Stimulated activated CD4-positive, alpha-beta T cell treated with anti-CD3 and anti-CD28 coated beads, Interleukin-4, amount 100 ng/mL, for 1 hour (primary cell): Measurements from ENCODE around the gene EHBP1.
"Not testable (repeated sequence)": the region's sequence is repeated elsewhere in the genome, so short reads cannot be mapped to it uniquely, and the experiment has no call there.

Experiments used
- DNase-seq: peaks from one replicate; pipeline ENCODE4 v3.0.0-alpha.2; 2020

EHBP1 gene

GRCh38 chr2:63054841-63055225 lies 349.3 kb downstream of the EHBP1 start:
- DNase-seq, result no peak

DNA sequence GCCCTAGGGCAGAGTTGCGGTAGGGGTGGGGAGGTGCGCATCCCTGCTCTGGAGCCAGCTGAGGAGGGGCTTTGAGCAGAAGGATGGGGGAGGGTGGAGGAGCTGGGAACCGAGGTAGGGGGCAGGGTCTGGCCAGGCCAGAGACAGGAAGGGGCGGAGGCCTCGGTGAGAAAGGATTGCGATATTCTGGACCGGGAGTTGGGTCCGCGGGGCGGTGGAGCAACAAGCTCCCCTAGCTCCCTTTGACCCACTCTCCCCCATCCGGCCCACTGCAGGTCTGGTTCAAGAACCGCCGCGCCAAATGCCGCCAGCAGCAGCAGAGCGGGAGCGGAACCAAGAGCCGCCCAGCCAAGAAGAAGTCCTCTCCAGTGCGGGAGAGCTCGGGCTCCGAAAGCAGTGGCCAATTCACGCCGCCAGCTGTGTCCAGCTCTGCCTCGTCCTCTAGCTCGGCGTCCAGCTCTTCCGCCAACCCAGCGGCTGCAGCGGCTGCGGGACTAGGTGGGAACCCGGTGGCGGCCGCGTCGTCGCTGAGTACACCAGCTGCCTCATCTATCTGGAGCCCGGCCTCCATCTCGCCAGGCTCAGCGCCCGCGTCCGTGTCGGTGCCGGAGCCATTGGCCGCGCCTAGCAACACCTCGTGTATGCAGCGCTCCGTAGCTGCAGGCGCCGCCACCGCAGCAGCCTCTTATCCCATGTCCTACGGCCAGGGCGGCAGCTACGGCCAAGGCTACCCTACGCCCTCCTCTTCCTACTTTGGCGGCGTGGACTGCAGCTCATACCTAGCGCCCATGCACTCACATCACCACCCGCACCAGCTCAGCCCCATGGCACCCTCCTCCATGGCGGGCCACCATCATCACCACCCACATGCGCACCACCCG lies 350.0 kb downstream of the EHBP1 start:
- DNase-seq, result no peak

DNA sequence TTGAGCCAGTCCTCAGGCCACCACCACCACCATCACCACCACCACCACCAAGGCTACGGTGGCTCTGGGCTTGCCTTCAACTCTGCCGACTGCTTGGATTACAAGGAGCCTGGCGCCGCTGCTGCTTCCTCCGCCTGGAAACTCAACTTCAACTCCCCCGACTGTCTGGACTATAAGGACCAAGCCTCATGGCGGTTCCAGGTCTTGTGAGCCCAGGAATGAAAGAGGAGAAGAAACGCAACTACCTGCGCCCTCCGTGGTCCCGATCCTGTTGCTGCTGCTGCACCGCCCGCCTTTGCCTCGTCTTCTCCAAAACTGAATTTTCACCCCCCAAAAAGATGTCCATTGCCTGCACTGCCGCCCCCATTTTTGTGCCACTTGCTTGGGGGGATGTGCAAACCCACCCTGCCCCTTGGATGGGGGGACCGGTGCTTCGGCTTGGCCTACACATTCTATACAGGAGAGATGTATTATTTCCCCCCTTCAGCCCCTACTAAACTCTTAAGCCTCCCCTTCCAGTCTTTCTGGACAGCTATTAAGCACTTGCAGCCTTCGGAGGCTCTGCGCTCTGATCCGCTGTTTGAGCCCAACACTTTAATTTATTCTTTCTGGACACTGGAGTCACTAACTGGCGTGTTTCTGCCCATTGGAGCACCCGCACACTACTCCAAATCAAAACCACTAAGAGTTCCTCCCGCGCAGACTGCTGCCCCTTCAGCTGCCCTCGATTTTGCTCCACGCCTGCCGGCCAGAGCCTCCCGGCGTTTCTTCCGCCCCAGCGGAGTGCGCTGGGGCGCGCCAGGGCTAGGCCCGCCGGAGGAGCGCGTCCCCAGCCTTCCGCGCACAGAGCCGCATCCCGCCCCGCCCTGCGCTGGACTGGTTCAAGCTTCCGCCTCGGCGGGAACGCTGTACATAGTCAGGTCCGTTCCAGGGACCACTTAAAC lies 350.9 kb downstream of the EHBP1 start:
- no peak for DNase-seq

DNA sequence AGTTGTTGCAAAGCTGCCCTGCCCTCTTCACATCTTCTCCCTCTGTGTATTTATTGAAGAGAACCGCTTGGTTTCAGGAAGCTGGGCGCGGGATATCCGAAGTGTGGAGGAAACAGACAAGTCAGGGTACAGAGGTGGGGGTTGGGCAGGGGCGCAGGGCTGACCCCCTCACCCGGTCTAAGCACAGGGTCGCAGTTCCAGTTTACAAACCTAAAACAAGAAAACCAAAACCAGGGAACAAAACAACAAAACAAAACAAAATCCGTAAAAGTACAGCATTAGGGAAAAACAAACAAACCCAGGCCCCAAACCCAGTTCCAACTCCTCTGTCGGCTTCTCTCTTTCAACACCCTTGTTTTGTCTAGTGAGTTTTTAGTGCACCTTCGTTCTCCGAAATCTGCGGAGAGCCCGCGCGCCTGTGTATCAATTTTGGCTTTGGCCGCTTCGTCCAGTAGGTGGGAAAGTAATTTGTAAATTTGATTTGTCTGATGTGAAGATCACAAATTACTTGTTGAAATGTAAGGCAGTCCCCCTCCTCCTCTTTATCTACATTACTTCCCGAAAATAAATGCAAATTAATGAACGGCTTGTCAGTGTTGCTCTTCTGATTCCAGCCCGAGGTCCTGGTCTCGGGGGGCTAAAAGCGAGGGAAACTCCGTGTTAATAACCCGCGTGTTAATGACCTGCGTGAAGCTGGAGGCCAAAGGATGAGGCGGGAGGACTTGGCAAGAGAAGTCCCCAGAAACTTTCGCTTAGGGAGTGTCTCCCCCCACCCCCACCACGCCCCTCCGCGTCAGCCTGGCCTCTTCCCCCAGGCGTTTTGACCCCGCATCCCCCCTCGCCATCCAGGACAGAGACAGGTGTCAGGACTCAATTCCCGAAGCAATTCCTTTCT lies 352.0 kb downstream of the EHBP1 start:
- DNase-seq, result no peak

- no peak for DNase-seq
Observed at GRCh38 chr2:63058144-63058920, 352.8 kb downstream of the EHBP1 start.

DNA sequence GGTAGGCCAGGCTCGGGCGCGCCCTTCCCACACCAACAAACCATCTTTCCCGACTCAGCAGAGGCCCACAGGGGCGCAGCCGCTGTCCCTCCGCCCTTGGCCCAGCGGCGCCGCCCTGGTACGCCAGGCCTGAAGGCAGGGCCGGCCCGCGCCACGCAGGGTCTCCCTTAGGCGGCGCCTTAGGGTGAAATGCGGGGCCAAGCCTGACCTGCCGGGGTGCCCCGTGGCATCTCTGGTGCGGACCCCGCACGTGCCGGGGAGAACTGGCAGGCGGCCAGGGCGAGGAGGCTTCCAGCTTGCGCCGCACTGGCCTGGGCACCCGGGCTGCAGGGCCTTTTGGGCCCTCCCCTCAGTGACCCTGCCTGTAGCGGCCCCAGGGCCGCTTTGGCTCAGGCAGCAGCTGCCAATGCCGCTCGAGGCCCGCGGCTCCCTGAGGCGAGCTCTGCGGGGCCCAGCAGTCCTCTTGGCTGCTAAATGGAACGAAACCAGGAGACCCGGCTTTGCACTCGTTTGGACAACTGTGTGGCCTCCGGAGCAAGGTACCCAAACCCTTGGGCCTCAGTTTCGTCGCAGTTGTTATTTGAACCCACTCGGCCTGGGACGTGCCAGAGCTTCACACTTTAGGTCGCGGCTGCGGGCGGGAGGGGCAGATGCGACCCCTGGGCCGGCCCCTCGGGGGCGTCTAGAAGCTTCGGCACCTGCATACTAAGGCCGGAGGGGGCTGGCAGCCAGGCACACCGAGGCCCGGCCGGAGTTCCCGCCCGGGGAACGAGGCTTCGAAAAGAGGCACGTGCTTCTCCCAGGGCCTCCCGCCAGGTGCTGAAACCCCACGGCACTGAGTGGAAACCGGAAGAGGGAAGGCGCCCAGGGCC lies 353.6 kb downstream of the EHBP1 start:
- no peak for DNase-seq

DNA sequence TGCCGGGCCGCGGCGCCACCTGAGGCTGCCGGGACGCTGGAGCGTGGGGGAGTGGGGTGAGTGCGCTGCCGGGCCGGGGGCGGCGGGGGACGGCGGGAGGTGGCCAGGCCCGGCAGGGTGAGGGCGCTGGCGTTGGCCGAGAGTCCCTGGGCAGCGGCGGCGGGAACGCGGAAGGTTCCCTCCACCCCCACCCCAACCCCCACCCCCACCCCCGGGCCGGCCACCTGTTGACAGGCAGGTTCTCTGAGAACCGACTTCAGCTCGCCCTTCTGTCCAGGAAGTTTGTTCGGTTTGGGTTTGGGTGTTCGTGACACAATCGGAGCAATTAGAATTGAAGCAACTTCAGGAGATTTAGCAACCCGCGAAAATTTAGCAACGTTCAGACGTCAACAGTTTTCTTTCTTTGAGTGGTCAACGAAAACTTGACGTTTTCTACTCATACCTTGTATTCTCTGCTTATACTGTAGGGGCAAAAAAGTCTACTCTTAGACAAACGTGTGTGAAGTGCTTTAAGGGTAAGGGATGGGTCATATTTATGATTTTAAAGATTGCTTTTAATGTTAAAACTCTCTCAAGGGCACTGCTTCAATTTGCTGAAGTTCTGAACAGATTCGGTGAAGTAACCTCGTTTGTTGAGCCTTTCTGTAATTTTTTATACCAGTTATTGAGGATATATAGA lies 354.4 kb downstream of the EHBP1 start:
- DNase-seq, result no peak

DNA sequence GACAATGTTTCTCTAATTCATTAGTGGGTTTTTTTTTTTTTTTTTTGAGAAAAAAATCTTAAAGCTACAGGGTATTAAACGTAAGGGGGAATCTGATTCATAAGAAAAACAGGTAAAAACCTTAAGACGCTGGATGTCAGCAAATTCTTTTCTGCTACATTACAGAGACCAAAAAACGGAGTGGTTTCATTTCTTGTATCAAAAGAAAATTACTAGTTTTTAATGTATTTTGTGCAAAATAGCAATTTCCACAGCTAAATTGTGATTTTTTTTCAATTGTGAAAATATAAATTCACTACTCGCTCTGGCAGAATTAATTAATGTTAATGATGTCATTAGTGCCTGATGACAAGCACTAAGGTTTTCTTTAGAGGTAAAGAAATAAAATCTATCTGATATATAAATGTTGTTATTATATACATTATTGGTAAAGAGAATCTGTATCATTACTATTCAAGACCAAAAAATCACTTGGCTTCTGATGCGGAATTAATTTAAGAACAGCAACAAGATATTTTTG lies 355.0 kb downstream of the EHBP1 start:
- DNase-seq, result no peak

DNA sequence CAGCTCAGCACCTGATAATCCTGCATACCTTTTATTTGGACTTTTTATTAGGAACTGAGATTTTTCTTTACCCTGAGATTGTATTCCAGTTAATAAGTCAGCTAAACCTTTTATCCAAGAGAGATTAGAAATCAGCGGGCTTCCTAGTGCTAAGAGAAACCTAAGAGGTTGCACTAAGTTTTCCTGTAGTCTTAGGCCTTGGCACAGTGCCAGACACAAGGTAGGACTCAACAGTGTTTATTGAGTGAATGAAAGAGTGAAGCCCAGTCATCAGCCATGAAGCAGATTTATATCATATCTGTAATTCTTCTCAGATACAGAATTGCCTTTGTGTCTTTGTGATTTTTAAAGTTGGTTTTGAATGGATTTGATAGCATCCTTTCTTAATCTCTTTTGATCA lies 358.7 kb downstream of the EHBP1 start:
- no peak for DNase-seq

GRCh38 chr2:63064661-63065060 lies 359.1 kb downstream of the EHBP1 start:
- no peak for DNase-seq

DNA sequence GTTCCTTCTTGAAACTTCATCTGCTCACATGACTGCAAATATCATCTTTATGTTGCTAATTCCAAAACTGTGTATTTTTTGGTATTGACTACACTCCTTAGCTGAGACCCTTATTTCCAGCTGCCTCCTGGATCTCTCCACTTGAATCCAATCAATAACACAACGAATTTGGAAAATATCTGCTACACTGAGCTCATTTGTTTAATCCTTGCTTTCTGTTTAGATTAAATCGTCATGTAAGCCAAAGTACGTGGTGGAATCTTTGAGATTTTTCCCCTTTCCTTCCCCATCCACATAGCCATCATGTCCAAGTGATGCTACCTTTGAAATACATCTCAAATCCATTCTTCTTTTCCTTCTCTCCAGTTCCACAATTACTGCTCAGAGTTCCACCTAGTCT lies 360.8 kb downstream of the EHBP1 start:
- no peak for DNase-seq

GRCh38 chr2:63066838-63067237 lies 361.3 kb downstream of the EHBP1 start:
- DNase-seq, result no peak

- no peak for DNase-seq
Observed at GRCh38 chr2:63071664-63072063, 366.2 kb downstream of the EHBP1 start.

- no peak for DNase-seq
Observed at GRCh38 chr2:63073994-63074393, 368.5 kb downstream of the EHBP1 start.

DNA sequence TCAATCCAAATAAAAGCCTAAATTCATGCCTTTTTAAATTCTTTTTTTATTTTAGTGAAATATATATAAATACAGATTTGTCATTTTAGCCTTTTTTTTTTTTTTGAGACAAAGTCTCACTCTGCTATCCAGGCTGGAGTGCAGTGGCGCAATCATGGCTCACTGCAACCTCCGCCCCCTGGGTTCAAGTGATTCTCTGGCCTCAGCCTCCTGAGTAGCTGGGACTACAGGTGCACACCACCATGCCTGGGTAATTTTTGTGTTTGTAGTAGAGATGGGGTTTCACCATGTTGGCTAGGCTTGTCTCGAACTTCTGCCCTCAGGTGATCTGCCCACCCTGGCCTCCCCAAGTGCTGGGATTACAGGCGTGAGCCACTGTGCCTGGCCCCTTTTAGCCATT lies 368.9 kb downstream of the EHBP1 start:
- DNase-seq, result not testable (repeated sequence)

GRCh38 chr2:63078852-63079606 lies 373.5 kb downstream of the EHBP1 start:
- DNase-seq, result no peak

GRCh38 chr2:63081404-63081803 lies 375.9 kb downstream of the EHBP1 start:
- no peak for DNase-seq

GRCh38 chr2:63086687-63087086 lies 381.2 kb downstream of the EHBP1 start:
- no peak for DNase-seq

DNA sequence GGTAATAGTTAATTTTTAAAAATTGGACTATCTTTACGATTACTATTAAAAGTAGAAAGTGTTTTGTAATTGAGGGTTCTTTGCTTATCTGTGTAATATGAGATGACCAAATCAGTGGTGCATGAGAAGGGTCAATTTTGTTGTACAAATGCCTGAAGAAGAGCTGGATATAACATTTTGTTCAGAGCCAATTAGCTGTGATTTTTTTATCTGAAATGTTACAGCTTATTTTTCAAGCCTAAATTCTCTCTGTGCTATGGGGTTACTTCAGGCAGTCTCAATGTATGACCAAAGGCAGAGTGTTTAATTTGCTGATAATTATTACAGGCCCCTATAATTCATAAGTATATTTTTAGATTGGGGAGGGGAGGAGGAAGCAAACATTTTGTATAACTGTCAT lies 386.9 kb downstream of the EHBP1 start:
- DNase-seq, result no peak
